B cell (primary cell): ENCODE data around the gene SLC4A11. TPM values are rescaled to one million over a fixed set of nuclear protein-coding genes. Genes with fewer than 3 reads are reported as not detected.

Source experiments
- ATAC-seq: fragments of 200-7000 bp; cut with Tn5 transposase; one replicate; pipeline ENCODE4 v1.10.0; 2021; ENCODE audit warnings: low read depth, mild to moderate bottlenecking, moderate number of reproducible peaks, moderate library complexity
- CTCF ChIA-PET: fragments of 350-600 bp; sonication (Branson Sonifier 250); formaldehyde crosslinking; loops from one replicate; lab custom pipeline; 2021; ENCODE audit warnings: antibody characterized with exemption, inconsistent platforms; lab: Charles Lee
- POLR2A ChIA-PET: fragments of 350-600 bp; sonication (Branson Sonifier 250); formaldehyde crosslinking; loops from one replicate; lab custom pipeline; 2021; ENCODE audit warnings: antibody characterized with exemption; lab: Charles Lee
- DNase-seq: peaks from one replicate; pipeline ENCODE4 v3.0.0; 2013
- H2AFZ ChIP-seq: 2 replicates; pipeline ENCODE4 v1.6.1; 2012; ENCODE audit warnings: mild to moderate bottlenecking, low read depth, low read length; ENCODE audit not compliant: insufficient read depth, poor library complexity, severe bottlenecking
- H3K27ac ChIP-seq, 2 donors: 1 replicate in 1 of 2; 2 replicates in 1 of 2; pipeline ENCODE4 v1.5.1; 2012 to 2013; ENCODE audit warnings: low read length in 2 of 2, mild to moderate bottlenecking in 2 of 2, moderate library complexity in 1 of 2
- H3K27me3 ChIP-seq, 4 experiments: fragments of 200-600 bp in 1 of 4; sonication (generic) in 1 of 4; replicated peaks in 1 of 4; 1 replicate in 2 of 4; 2 replicates in 2 of 4; pipeline versions ENCODE4 v1.6.1 to v1.7.0; 2013 to 2016; ENCODE audit warnings: low read length in 3 of 4, mild to moderate bottlenecking in 2 of 4, mixed read lengths in 1 of 4, moderate library complexity in 1 of 4; ENCODE audit not compliant: insufficient read depth in 4 of 4, control insufficient read depth in 3 of 4; ENCODE audit errors: control extremely low read depth in 1 of 4
- H3K36me3 ChIP-seq, 2 experiments: replicated peaks in 1 of 2; 1 replicate in 1 of 2; 2 replicates in 1 of 2; pipeline versions ENCODE4 v1.6.1 to v1.7.1; 2013; ENCODE audit warnings: low read length in 1 of 2; ENCODE audit not compliant: insufficient read depth in 2 of 2, control insufficient read depth in 1 of 2; ENCODE audit errors: control extremely low read depth in 1 of 2, extremely low read depth in 1 of 2
- H3K4me1 ChIP-seq, 2 donors: fragments of 200-600 bp in 1 of 2; sonication (generic) in 1 of 2; 1 replicate in 1 of 2; 2 replicates in 1 of 2; pipeline versions ENCODE4 v1.5.1 to v1.6.1; 2013 to 2017; ENCODE audit warnings: low read length in 2 of 2; ENCODE audit not compliant: control insufficient read depth in 2 of 2, insufficient read depth in 2 of 2
- H3K4me2 ChIP-seq: replicated peaks from 2 replicates; pipeline ENCODE3; 2012; ENCODE audit warnings: mild to moderate bottlenecking, low read depth, low read length; ENCODE audit not compliant: poor library complexity, severe bottlenecking
- H3K4me3 ChIP-seq, 5 experiments: fragments of 200-600 bp in 1 of 5; sonication (generic) in 1 of 5; 1 replicate in 3 of 5; 2 replicates in 2 of 5; pipeline versions ENCODE4 v1.5.1 to v1.7.0; 2011 to 2016; ENCODE audit warnings: low read length in 4 of 5, mild to moderate bottlenecking in 4 of 5, low read depth in 2 of 5, control low read depth in 1 of 5, moderate library complexity in 1 of 5; ENCODE audit not compliant: insufficient read depth in 1 of 5; ENCODE audit errors: control extremely low read depth in 1 of 5, extremely low read depth in 1 of 5
- H3K79me2 ChIP-seq: fragments of 200-600 bp; sonication (generic); one replicate; pipeline ENCODE4 v1.6.0; 2016; ENCODE audit warnings: low read length; ENCODE audit not compliant: control insufficient read depth, insufficient read depth
- H3K9ac ChIP-seq: fragments of 200-600 bp; sonication (generic); 2 replicates; pipeline ENCODE4 v1.6.1; 2017; ENCODE audit warnings: mild to moderate bottlenecking, low read length, moderate library complexity
- H3K9me3 ChIP-seq, 3 donors: one replicate each; pipeline versions ENCODE4 v1.6.1 to v1.7.1; 2013; ENCODE audit warnings: low read length in 2 of 3; ENCODE audit not compliant: control insufficient read depth in 2 of 3, insufficient read depth in 1 of 3; ENCODE audit errors: control extremely low read depth in 1 of 3
- H4K20me1 ChIP-seq: 2 replicates; pipeline ENCODE4 v1.6.0; 2012; ENCODE audit warnings: mild to moderate bottlenecking, low read length; ENCODE audit not compliant: insufficient read depth, control insufficient read depth, poor library complexity, severe bottlenecking
- H3K27ac Mint-ChIP-seq: one replicate; pipeline ENCODE4 v1.8.0; 2021; ENCODE audit warnings: mixed read lengths
- H3K27me3 Mint-ChIP-seq: one replicate; pipeline ENCODE4 v1.8.0; 2021; ENCODE audit warnings: mixed read lengths
- H3K4me1 Mint-ChIP-seq: one replicate; pipeline ENCODE4 v1.8.0; 2021; ENCODE audit warnings: mixed read lengths
- H3K4me3 Mint-ChIP-seq: one replicate; pipeline ENCODE4 v1.8.0; 2021; ENCODE audit warnings: mixed read lengths
- H3K9me3 Mint-ChIP-seq: one replicate; pipeline ENCODE4 v1.8.0; 2022; ENCODE audit warnings: mixed read lengths; ENCODE audit not compliant: insufficient read depth
- EZH2 ChIP-seq: IDR thresholded peaks from 2 replicates; pipeline ENCODE4 v1.6.1; 2012; ENCODE audit warnings: borderline replicate concordance, low read depth, mild to moderate bottlenecking, moderate library complexity, low read length; ENCODE audit not compliant: insufficient read depth, poor library complexity, severe bottlenecking
- WGBS: methylation state at CpG from one replicate; pipeline ENCODE4 v1.1.5; 2013; ENCODE audit warnings: missing lambda C conversion rate; ENCODE audit not compliant: insufficient coverage; 5-methylcytosine and 5-hydroxymethylcytosine counted together
- intact Hi-C: fragments of 100-400 bp; cut with micrococcal nuclease; formaldehyde crosslinking; loops from one replicate; pipeline ENCODE4 v1.10.0; 2022
- polyA plus RNA-seq: library from polyadenylated mRNA; depleted of rRNA; stranded (reverse); fragments of >200 nt; gene quantifications from 2 replicates; pipeline ENCODE4 v1.2.3, GENCODE V29; 2012
- total RNA-seq, 2 donors: library from RNA; stranded (reverse); fragments of 120-200 nt in 1 of 2; gene quantifications; 1 replicate in 1 of 2; 2 replicates in 1 of 2; pipeline versions ENCODE4 v1.2.3 to v1.2.4, GENCODE V29; 2013 to 2022
- TF ChIP-seq, protein P1 (sequence below): fragments of 200-600 bp; IDR thresholded peaks from one replicate; pipeline ENCODE4 v1.8.0; 2022; ENCODE audit warnings: antibody characterized with exemption, mild to moderate bottlenecking

The SLC4A11 gene
- total and polyA plus RNA-seq, 2 donors (not counting 1 experiment from before 2014, with no cell fraction given) = 0.85 to 1.6 TPM

DNA sequence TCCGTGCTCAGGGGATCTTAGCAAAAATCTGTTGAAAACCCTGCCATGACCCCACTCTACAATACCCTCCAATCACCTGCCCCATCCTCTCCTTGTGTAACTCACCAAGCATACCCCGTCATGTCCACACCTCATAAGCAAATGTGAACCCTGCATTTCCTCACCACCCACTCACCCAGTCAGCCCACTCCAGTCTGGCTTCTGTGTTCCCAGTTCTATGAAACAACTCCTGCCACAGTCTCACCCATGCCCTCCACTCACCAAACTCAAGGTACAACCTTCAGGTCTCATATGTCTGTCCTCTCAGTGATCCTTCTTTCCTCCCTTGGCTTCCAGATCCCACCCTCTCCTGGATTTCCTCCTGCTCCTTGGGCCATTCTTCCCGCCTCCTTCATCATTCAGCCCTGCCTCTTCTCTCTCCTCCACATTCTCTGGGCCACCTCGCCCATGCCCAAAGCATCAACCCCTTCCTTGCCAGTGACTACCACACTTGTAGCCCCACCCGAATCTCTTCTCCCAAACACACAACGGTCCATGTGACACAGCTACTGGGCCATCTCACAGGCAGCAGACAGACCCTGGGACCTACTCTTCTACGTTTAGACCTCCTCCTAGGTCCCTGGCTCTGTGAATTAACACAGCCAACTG is 43.3 kb downstream of the SLC4A11 start:
- no peak overlapping the region for H3K4me2 ChIP-seq
- no peaks in the 10 kb centered on the region for H3K79me2 ChIP-seq

DNA sequence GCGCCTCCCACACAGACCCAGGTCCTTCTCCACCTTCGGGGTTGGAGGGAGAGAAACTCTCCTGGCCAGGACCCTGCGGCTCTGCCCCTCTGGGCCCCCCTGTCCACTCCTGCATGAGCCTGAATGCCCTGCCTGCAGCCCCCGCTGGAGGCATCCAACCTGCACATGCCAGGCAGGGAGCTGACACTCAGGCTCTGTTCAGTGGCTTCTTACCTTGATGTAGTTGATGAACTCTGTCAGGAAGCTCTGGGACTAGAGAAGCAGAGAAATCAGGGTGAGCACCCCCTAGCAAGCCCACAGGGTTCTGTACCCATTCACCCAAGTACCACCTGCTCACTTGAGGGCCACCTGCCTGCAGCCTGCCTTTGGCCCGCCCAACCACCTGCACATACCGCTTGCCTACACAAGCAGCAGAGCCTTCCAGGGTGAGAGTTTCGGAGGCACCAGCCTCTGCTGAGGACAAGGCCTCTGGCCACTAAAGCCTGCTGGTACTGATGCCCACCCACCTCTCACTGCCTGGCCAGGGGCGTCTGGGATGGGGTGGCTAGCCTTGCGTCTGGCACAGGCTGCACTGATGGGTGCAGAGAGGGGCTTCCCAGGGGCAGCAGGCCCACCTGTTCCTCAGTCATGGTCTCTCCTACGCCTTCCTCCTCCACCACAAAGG is 44.2 kb downstream of the SLC4A11 start:
- H3K4me3 ChIP-seq = no peak overlapping the region
- H3K4me1 ChIP-seq = no peaks in the 10 kb centered on the region
- TF ChIP-seq EZH2 = no peak
- TF ChIP-seq, protein P1, sequence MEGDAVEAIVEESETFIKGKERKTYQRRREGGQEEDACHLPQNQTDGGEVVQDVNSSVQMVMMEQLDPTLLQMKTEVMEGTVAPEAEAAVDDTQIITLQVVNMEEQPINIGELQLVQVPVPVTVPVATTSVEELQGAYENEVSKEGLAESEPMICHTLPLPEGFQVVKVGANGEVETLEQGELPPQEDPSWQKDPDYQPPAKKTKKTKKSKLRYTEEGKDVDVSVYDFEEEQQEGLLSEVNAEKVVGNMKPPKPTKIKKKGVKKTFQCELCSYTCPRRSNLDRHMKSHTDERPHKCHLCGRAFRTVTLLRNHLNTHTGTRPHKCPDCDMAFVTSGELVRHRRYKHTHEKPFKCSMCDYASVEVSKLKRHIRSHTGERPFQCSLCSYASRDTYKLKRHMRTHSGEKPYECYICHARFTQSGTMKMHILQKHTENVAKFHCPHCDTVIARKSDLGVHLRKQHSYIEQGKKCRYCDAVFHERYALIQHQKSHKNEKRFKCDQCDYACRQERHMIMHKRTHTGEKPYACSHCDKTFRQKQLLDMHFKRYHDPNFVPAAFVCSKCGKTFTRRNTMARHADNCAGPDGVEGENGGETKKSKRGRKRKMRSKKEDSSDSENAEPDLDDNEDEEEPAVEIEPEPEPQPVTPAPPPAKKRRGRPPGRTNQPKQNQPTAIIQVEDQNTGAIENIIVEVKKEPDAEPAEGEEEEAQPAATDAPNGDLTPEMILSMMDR = no peak
- ATAC-seq (no peak), DNase-seq (no peak)
- no peaks in the 10 kb centered on the region for H3K9me3 ChIP-seq
- intact Hi-C loops = no loop called here
- H3K27me3 ChIP-seq = no peaks in the 10 kb centered on the region
- H2AFZ ChIP-seq = no peak overlapping the region
- WGBS = 100% methylated on average over 7 of the region's 10 CpGs
- no peaks in the 10 kb centered on the region for H3K79me2 ChIP-seq
- peaks cover 4 to 74% of the 10 kb centered on the region in 2 experiments for H3K36me3 ChIP-seq
- POLR2A ChIA-PET = no interaction called here
- Mint-ChIP-seq H3K4me1 (no peaks in the 10 kb centered on the region), H3K4me3 (no peak overlapping the region), H3K27ac (no peak overlapping the region), H3K27me3 (no peaks in the 10 kb centered on the region), H3K9me3 (no peaks in the 10 kb centered on the region)
- H3K27ac ChIP-seq = no peak overlapping the region
- no peak overlapping the region for H3K9ac ChIP-seq
- no peaks in the 10 kb centered on the region for H4K20me1 ChIP-seq
- H3K4me2 ChIP-seq = no peak overlapping the region
- CTCF ChIA-PET = no interaction called here

More for the DNA sequence above, 43.3 kb downstream of the SLC4A11 start:
- Histone ChIP-seq H3K27me3 (no peaks in the 10 kb centered on the region), H3K27ac (no peak overlapping the region), H2AFZ (no peak overlapping the region), H3K9me3 (no peaks in the 10 kb centered on the region), H3K4me1 (no peaks in the 10 kb centered on the region), H3K36me3 (peaks cover 5 to 72% of the 10 kb centered on the region in 2 experiments), H3K4me3 (no peak overlapping the region), H3K9ac (no peak overlapping the region), H4K20me1 (no peaks in the 10 kb centered on the region)
- ATAC-seq (no peak), DNase-seq (no peak)
- Mint-ChIP-seq H3K27me3 (no peaks in the 10 kb centered on the region), H3K4me3 (no peak overlapping the region), H3K27ac (no peak overlapping the region), H3K4me1 (no peaks in the 10 kb centered on the region), H3K9me3 (no peaks in the 10 kb centered on the region)
- 89% methylated on average over 7 of the region's 7 CpGs for WGBS
- POLR2A ChIA-PET = no interaction called here
- intact Hi-C loops = no loop called here
- CTCF ChIA-PET = interaction anchor here (0.7 kb wide), 1 partner anchor 142 kb away, joined by 6 read pairs; no protein-coding TSS in a partner anchor
- TF ChIP-seq EZH2 = no peak
- TF ChIP-seq, protein P1 = no peak
